Measurements from ENCODE around the gene PEX10.
A peak's percentile ranks its signal among the peaks of the same experiment; 100 is the strongest.
"Not testable (repeated sequence)": the region's sequence is repeated elsewhere in the genome, so short reads cannot be mapped to it uniquely, and the experiment has no call there.

Gene PEX10

DNA sequence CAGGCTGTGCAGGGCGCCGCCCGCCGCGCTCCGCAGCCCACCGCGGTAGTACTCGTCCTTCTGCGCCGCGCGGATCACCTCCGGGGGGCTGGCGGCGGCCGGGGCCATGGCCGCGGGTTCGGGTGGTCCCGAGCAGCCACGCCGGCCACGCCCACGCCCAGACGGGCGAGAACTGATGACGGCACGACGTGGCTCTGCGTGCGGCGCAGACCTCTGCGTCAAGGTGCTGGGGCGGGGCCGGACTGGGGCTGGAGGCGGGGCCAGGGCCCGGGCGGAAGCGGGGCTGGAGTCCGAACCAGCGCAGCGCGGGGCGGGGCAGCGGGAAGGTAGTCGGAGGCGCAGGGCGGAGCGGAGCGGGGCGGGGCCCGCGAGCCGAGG lies at the start of gene PEX10:
PEX10 (minus strand) TSS at position 170 of the 378 bp plus-strand sequence; CDS start at position 108, 62 bp downstream.
- DNase-seq: peak; percentile 72

- no peak for DNase-seq
Measured at GRCh38 chr1:2460996-2461751, 48.8 kb upstream of the PEX10 start.

GRCh38 chr1:2460203-2460602 lies 47.8 kb upstream of the PEX10 start:
- DNase-seq: no peak

- no peak for DNase-seq
Measured at GRCh38 chr1:2459757-2460156, 47.4 kb upstream of the PEX10 start.

- DNase-seq: not testable (repeated sequence)
Measured at GRCh38 chr1:2459102-2459753, 46.9 kb upstream of the PEX10 start.

DNA sequence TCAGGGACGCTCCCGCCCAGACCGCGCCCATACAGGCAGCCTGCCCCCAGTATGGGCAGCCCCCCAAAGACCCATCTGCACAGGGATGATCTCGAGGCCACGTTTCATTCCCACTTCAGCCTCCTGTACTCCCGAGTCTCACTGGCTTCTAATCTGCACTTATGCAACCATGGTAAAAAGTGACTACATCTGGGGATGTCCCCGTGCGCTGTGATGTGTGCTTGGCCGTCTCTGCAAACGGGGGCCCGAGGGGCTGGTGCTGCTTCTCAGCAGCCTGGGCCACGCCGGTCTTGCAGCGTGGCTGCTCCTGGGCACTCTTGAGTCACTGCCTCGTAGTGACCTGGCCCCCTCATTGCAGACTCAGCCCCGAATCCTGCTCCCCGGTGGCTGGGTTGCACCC lies 46.3 kb upstream of the PEX10 start:
- DNase-seq: no peak

DNA sequence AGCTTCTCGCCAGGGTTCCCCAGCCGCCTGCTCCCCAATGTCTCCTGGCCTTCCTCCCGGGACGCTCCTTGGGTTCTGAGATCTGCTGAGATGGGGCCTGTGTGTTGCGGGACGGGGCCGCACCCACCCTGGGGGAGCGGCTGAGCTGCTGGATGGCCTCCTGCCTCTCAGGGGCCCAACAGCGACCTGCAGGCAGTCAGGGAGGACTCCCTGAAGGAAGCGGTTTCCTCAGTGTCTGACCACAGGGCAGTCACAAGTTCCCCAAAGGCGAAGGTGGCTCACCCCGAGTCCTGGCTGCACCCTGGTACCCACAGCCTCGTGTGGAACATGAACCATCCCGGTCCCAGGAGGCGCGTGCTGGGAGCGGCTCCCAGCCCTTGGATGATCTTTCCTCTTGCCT lies 45.1 kb upstream of the PEX10 start:
- no peak for DNase-seq

- no peak for DNase-seq
Measured at GRCh38 chr1:2455757-2456156, 43.4 kb upstream of the PEX10 start.

DNA sequence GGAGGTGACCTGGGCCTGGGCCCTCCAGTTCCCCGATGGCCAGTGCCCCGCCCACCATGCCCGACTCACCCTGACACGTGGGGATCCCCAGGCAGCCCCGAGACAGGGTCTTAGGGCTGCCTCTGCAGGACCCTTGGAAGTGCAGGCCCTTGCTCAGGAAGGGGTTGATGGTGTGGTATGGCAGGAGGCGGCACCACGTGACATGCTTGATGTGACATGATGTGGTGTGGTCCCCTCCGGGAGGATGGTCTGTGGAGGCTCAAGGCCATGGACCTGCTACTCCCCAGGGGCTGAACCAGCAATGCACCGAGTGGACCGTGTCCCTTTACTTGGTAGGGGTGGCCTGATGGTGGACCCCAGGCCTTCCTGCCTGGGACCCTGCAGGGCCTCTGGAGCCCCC lies 41.9 kb upstream of the PEX10 start:
- DNase-seq: no peak

DNA sequence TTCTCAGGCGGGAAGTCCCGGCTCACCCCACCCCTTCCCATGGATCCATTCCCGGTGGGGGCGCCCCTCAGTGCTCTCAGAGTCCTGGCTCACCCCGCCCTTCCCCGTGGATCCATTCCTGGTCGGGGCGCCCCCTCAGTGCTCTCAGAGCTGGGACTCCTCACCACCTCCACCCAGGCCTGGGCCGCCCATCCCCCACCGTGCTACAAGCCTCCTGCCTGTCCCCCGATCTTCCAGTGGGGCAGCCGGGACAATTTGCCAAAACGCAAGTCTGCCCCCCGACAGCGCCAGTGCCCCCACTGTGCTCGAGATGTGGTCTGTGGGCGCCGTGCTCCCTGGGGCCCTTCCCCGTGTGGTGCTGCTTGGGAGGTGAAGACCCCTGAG lies 40.6 kb upstream of the PEX10 start:
- DNase-seq: no peak

- DNase-seq: no peak
Measured at GRCh38 chr1:2452201-2452931, 40.0 kb upstream of the PEX10 start.

- no peak for DNase-seq
Measured at GRCh38 chr1:2451741-2452140, 39.4 kb upstream of the PEX10 start.

DNA sequence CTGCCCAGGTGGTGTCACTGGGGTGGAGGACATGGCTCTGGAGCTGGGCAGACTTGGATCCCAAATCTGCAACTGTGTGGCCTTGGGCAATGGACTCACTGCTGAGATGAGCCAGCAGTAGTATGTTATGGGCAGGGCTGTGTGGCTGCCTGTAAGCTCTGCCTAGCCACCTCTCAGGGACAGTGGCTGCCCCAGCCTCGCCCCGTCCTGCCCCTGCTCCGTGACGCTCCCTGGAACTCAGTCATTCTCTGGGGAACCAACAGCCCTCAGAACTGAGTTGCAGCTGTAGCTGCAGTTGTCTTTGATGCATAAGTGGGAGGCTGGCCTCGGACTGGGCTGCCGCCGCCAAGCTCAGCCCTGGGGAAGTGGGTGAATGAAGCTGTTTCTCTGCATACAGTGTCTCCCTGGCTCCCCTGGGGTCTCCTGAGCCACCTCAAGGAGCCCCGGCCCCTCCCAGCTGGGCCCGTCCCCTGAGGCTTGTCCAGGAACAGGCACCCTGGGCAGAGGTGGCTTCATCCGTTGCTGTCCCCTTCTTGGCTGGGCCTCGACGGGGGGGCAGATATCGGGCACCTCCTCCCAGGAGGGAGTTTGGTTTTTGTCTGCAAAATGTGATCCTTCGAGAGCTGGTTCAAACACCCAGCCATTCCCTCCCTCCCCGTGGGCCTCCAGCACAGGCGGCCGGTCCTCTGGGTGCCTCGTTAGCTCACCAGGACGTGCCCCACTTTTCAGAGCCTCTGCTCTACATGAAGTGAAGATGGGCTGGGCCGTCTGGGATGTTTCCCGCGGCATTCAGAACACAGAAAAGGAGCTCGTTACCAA lies 37.5 kb upstream of the PEX10 start:
- DNase-seq: no peak

DNA sequence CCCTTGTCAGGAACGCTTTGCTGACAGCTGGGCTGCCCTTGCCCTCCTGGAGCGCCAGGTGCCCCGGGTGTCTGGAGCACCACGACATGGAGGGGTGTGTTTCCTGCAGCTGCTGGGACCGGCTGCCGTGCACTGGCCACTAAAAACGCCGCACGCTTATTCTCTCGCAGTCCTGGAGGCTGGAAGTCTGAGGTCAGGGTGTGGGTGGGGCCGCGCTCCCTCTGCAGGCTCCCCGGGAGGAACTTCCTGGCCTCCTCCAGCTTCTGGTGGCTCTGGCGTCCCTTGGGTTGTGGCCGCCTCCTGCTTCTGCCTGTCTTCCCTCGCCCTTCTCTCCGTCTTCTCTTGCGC lies 35.7 kb upstream of the PEX10 start:
- no peak for DNase-seq

DNA sequence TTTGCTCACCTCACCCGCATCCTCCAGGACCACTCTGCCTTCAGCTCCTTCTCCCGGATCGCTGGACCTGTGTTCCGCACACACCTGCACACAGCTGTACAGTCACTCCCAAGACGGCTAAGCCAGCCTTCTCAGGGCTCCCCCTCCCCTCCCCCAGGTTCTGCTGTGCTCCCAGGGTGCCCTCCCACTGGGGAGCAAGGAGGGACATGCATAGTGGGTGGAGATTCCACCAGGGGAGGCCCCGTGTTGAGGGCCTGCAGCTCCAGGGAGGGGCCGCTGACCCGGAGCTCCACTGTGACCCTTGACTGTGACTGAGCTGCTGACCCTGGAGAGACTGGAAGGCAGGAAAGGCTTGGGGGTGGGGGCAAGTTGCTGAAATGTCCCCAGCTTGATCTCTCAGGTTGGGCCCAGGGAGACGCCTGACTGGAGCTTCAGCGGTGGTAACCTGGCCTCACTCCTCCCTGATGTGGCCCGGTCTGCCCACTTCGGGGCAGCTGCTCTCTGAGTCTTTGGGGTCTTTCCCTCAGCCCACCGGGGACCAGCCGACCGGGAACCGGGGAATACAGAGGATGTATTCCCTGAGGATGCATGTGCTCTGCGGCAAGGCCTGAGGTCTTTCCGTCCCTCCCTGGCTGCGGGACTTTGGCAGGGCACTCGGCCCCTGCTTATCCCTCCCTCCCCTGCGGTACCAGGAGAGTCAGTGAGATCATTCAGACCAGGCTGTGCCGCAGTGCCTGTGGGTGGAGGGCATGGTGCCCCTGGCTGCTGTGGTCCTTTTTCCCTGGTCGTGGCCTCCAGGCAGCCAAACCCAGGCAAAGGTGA lies 35.1 kb upstream of the PEX10 start:
- no peak for DNase-seq

DNA sequence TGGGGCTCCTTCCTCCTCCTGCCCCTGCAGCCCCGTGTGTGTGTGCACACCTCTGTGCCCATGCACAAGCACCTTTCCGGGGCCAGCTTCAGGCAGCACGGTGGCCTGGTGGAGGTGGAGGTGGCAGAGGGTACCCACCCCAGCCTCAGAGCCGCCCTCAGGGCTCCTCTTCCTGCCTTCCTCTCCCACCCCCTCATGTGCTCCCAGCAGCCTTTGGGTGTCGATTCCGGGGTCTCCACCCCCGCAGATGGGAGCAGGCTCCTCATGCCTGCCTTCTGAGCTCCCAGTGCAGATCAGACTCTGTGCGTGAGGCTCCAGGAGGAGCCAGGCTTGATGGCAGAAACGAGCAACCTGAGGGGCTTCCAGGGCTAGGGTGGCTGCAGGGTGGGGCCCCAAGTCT lies 34.5 kb upstream of the PEX10 start:
- DNase-seq: no peak

GRCh38 chr1:2446394-2446793 lies 34.0 kb upstream of the PEX10 start:
- no peak for DNase-seq

DNA sequence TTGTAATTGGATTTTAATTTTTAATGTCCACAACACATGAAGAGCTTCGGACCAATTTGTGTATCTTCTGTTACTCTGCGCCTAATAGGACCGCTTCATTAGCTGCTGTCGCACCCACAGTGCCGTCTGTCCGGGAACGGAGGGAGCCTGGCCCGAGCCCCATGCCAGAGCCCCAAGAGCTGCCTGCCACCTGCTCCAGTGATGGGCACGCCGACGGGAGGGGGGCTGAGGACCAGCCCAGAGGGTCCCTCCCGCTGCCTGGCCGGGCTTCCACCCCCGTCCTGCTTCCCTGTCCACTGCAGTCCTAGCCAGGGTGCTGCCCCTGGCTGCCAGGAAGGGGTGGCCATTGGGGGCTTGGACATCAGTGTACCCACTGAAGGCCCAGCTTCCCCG lies 33.5 kb upstream of the PEX10 start:
- no peak for DNase-seq

- DNase-seq: no peak
Measured at GRCh38 chr1:2445162-2445822, 32.9 kb upstream of the PEX10 start.

DNA sequence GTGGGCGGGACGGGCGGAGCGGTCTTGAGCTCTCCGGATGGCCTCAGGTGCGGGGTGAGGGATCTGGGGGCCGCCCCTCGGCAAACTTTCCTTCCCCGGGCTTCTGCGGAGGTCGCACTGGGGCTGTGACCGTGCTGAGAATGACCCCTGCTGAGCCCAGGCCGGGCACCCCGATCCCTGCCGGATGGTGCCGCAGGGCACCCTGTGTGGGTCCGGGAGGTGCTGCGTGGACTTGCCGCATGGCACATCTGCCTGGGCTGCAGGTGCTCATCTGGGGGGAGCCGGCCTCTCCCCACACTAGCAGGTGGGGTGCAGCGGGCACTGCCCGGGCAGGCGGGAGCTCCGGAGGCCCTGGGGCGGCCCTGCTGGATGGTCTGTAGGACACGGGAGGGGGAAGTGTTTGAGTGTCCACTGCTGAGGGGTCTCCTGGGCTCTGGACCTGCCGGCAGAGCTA lies 31.8 kb upstream of the PEX10 start:
- DNase-seq: no peak

- no peak for DNase-seq
Measured at GRCh38 chr1:2443277-2444137, 31.1 kb upstream of the PEX10 start.
